AML-193 (cell line): ENCODE data around the gene PITPNM2.

Experiments
- DNase-seq, 2 experiments: peaks; one replicate each; lab custom pipeline; 2025; lab: John Stamatoyannopoulos, UW

PITPNM2 gene

DNA sequence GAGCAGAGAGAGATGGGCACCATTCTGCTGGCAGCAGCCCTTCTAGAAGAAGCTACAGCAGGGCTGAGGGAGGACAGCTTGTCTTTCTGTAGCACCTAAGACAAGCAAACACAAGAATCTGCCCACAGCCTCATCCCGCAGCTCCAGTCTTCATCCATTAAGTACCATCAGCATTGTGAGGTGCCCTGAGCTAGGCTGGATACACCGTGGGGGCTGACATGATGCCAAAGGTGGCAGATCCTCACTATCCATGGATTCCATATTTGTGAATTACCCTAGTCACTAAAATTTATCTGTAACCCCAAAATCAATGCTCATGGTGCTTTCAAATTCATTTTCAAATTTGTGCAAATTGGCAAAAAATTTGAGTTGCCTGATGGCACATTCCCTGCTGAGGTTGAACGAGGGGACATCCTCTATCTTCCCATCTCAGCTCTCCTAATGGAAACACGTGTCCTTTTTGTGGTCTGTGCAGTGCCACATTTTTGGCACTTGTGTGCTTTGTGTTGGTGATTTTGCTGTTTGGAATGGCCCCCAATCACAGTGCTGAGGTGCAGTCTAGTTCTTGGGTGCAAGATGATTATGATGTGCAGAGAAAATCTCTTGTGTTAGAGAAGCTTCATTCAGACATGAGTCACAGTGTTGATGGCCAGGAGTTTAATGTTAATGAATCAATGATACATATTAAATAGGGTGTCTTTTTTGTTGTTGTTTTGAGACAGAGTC lies 7.0 kb downstream of the PITPNM2 start:
- no peak for DNase-seq

DNA sequence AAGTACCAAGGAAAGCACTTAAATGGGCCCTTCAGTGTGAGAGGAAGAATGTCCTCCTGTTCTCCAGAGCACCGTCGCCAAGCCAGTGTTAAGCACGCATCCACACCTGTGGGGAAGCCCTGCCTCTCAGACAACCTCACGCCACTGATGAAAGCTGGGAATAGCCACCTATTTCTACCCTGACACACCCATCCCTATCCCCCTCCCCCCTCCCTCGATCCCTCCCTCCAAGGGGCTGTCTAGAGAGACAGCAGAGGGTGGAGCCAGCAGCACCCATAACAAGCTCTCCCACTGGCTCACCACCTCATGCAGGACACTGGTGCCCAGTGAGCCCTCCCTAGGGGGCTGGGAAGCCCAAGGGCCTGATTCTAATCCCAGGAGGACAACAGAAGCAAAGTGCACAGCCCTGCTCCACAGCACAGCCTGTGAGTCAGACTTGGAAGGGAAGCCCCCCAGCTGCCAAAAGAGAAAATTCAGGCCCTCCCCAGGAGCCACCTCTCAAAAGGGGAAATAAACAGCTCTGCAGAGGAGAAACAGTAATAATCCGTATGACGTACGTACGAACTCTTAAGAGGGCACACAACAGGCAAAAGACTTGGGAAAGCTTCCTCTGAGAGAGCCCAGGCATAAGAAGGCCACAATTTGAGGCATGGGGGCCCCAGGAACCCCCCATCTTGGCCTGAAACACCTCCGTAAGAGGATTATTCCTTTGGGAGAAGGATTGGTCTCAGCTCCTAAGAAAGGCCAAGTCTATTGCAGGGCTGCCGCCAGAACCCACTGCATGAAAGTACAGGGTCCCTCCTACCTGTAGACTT lies 7.8 kb downstream of the PITPNM2 start:
- DNase-seq, result no peak

DNA sequence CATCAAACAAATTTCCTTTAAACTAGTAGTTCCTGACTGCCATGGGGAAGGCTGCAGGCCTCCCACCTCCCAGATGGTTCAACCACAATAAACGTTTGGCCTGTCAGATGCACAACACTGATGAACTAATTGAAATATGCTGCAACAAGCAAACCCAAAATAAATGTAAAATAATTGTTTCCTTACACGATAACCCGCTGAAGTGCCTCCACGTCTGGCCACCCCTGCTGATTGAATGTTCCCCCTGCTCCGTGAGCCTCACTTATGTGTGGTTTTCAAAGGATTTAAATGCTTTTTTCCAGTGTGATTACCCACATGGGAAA lies 8.4 kb downstream of the PITPNM2 start:
- DNase-seq, result no peak

DNA sequence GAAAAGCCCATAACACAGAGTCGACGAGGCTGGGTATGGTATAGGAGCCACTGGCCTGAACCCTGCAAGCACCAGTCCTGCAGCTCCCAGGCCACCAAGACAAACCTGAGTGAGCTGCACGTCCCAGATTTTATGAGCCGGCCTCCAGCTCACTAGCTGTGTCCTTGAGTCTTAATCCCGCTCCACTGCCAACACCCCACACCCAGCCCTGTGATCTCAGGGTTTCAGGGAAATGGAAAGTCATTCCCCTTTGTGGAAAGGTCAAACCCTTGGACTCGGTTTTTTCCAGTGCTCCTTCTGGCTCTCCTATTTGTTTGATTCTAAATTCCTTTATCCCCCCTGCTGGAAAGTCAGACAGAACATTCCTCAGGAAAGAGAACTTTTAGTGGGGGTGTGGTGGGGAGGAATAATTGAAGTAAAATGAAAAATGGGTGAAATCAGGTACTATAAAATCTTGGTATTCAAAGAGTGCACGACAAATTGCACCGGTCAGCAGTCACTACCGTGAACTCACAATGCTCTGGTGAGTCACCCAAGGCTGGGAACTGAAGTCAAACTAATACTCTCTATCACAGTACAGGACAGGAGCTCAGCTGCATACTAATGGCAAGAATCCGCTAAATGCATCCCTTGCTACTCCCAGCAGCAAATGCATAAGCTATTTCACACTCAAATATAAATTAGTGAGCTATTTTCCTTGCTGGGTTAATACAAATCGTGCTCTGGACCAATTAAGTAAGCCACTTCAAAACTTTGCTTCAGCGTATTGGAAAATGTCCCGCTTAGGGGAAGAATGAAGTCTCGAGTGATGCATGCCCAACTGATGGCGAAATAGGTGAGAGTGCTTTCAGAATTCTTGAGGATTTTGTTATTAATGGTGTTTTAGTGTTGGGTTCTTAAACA lies 9.0 kb downstream of the PITPNM2 start:
- no peak for DNase-seq

DNA sequence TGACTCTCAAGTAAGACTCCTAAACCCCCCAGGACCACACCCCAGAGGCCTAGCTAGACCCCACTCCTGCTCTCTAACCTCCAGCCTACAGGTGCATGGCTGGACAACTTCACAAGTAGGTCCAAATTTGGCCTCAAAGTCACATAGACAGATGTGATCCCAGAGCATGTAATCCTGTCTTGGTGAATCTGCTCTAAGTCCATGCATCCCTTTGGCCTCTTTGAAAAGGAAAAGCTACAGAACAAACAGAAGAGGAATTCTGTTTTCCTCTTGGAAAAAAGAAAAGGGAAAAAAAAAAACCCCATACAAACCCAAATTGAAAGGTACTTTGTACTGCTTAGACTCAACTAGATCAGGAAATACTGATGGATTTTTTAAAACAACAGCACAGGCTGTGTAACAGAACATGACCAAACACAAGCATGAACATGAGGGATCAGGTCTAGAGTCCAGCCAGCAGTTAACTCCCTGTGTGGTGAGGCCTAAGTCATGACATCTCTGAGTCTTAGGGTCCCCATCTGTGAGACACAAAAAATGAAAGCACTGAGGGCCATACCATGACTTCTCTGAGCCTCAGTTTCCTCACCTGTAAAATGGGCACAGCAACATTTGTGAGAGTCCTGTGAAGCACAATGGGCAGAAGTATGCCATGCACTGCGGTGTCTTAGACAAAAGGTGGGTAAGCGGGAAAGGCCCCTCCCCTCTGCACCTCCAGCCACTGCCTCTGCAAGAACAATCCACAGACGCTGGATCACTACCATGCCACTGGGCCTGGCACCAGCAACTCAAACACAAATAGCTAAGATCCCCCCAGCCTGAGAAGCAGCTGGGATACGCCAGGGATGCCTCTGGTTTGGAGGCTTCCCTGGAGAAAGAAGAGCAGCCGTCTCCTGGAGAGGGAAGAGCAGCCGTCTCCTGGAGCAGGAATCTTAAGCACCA lies 9.9 kb downstream of the PITPNM2 start:
- no peak for DNase-seq

DNA sequence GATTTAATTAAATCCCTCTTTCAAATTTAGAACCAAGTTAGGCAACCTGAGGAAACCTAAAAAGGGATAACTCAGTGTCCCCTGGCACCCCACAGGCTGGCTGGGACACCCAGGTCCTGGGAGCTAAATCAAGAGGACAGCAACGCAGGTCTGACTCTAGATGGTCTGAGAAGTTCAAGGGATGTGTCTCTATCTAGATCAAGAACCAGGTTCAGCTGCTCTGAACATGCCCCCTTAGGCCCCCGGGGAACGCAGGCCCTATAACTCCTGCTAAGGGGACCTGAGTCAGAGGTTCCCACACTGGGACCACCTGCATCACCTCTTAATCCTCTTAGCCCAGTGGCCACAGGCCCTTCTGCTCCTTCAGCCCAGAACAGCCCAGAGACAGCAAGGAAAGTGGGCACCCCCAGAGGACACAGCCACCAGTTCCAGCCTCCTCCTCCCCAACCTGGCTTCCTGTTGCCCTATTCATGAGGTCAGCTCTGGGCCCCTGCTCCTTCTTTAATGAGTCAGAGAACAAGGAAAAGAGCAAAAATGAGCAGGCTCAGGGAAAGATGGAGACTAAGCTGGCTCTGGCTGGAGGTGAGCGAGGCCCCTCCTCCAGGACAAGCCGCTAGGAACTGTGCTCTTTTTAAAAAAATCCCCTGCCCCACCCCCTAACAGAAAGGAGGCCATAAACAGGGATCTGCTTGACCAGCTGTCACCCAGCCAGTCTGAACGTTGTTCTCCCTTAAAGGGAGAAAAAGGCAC lies 10.8 kb downstream of the PITPNM2 start:
- no peak for DNase-seq

DNA sequence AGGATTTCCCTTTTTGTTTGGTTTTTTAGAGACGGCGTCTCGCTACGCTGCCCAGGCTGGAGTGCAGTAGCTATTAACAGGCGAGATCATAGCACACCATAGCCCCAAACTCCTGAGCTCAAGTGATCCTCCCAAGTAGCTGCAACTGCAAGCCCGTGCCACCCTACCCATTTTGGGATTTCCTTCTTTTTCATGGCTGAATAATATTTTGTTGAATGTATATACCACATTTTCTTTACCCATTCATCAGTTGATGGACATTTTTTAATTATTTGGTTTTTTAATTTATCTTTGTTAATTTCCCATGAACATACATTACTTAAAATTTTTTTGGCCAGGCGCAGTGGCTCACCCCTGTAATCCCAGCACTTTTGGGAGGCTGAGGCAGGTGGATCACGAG lies 15.2 kb downstream of the PITPNM2 start:
- DNase-seq, result no peak

DNA sequence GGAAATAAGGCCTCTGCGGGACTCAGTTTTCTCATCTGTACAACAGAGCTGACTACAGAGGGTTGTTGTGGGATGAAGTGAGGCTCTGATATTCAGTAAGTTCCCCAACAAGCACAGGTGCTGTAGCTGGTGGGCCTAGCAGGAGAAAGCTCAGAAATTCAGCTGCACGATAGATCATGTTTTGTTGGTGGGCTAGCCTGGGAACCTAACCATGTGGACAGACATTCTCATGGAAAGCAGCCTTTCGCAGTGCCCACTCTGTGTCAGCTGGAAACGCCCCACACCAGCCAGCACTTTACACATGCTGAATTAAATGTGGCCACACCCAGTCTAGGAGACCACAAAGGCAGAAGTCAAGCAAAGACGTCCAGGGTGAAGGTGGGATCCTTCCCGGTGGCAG lies 16.1 kb downstream of the PITPNM2 start:
- no peak for DNase-seq

DNA sequence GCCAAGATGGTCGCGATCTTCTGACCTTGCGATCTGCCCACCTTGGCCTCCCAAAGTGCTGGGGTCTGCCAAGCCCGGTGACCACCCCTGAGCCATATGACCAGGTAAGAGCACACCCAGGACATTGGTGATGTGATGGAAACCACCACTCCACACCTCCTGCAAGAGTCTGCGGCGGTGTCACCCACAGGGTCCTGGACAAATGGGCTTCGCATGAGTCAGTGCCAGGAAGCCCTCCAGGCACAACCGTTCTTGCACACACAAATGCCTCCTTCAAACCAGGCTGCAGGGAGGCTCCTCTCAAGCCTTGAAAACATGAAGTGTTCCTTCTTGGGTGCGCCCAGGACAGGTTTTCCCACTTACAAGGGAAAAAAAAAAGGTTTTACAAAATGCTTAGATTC lies 16.6 kb downstream of the PITPNM2 start:
- DNase-seq, result no peak

DNA sequence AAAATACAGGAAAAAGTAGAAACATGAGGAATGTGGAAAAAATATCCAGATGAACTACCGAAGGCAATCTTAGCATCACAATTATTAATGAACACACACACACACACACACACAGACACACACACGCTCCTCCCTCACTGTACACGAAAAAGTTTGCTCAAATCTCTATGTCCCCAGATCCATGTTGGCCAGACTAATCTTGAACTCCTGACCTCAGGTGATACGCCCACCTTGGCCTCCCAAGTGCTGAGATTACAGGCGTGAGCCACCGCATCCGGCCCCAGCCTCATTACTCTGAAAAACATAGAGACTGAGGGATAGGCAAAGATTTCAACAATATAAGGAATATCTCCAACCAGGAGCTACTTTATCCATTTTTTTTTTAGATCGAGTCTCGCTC lies 17.2 kb downstream of the PITPNM2 start:
- no peak for DNase-seq

DNA sequence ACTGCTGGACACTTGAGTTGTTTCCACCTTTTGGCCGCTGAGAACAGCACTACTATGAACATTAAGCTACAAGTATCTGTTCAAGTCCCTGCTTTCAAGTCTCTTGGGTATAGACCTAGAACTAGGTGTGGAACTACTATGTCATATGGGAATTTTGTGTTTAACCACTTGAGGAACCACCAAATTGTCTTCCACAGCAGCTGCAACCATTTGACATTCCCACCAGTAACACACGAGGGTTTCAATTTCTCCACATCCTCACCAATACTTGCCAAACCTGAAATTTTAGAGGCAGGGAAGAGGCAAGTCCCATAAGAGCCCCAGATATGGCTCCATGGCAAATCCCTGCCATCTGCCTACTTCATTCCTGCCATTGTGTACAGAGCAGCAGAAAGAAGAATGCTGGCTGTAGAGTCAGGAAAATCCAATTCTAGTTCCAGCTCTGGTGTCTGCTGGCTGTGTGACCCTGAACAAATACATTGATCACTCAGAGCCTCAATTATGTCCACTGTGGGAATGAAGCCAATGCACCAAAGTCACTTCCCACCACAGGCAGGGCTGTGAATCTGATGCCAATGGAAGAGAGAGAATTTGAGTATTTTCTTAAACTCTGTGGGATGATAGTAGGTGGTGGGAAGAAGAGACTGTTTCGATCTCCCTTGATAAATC lies 17.8 kb downstream of the PITPNM2 start:
- no peak for DNase-seq

DNA sequence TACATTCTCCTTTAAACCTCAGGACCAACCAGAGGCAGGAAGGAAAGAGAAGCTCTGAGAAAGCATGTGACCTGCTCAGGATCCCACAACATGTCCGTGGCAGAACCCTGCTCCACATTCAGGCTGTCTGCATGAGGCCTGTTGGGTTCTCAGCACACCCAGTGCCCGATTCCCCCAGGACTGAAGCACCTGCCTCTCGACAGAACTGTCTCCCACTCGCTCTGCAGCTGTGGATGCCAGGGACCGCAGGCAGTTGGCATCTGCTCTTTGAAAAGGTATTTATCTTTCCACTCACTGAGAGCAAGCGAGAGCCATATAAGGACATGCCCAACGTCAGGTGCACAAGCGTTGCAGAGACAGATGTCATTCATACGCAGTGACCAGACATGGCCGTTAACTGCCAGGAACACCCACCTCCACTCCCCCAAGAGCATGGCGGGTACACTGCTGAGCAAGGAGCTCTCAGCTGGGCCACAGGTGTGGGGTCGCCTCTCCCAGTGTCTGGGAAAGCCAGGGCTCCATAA lies 18.9 kb downstream of the PITPNM2 start:
- DNase-seq, result no peak

DNA sequence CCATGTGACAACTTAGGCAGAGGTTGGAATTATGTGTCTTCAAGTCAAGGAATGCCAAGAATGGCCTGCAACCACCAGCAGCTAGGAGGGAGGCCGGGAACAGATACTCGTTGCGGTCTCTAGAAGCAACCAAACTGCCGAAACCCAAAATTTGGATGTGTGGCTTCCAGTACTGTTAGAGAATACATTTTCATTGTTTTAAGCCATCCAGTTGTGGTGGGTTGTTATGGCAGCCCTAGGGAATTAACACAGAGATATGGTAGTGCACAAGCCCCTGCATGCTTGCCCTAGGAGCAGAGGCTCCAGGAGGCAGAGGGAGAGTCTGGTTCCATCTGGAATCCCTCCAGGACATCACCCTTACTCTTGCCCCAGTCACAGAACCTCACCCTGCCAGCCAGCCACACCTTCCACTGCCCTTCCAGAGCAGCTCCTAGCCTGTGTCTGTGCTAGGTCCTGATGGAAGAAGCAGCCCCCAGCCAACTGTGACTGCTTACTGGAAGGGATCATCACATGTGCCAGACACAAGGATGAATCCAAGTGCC lies 19.5 kb downstream of the PITPNM2 start:
- no peak for DNase-seq

DNA sequence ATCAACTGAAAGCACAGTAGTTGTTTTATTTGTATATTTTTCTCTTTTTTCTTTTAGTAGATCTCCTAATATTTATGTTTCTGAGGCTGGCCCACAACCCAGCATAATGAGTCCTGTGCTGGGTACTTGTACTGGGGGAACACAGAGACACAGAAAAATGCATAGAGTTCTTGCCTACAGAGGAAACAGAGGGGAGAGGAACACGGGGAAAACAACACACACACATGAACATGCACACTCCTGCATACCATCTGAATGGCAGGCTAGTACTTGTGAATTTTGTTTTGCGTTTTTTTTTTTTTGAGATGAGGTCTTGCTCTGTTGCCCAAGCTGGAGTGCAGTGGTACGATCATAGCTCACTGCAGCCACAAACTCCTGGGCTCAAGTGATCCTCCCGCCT lies 21.3 kb downstream of the PITPNM2 start:
- DNase-seq, result no peak

DNA sequence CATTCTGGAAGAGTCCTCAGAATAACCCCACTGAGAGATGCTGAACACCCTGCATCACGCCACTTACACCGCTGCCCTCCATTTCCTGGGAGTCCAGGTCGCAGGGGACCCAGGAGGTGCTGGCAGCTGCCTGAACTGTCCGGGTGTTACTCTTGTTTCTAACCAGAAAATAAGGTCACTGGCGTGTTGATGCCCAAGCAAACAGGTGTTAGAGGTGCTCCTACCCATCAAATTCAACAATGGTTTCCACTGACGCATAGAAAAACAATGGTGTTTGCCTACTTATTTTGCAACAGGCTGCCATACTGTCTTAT lies 23.8 kb downstream of the PITPNM2 start:
- DNase-seq, result no peak

DNA sequence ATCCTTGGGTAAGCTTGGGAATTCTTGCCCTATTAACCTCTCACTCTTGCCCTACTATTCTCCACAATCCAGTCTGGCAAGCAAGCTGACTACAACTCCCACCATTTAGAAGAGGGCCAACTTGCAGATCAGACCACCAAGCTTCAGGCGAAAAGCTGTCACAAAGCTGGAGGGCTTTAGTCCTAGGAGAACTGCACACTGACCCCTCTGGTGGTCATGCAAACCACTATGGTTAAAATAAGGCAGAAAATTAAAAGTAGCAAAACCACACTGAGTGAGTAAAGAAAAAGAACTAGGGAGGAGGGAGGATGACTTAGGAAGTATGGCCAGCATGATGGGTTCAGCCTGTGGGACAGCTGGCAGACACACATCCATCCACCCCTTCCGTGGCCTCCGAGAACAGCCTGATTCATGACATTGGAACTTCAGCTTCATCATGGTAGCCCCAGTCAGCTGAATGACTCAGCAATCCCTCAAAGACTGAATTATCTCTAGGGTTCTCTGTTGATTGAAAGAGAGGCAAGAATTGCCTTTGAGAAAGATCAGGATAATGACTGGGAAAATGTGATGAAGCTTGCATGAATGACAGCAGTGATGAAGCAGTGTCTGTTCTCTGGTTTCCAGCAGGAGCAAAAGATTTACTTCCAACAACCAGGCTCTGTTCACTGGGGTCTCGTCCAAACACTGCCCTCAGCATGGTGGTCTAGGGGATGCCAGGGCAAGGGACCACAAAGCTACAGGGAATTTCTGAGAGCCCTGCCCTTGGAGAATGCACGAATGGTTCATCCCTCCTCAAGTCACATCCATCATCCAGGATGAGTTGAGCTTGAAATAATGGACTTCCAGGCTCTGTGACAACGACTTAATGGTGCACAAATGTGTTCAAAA lies 24.4 kb downstream of the PITPNM2 start:
- no peak for DNase-seq

DNA sequence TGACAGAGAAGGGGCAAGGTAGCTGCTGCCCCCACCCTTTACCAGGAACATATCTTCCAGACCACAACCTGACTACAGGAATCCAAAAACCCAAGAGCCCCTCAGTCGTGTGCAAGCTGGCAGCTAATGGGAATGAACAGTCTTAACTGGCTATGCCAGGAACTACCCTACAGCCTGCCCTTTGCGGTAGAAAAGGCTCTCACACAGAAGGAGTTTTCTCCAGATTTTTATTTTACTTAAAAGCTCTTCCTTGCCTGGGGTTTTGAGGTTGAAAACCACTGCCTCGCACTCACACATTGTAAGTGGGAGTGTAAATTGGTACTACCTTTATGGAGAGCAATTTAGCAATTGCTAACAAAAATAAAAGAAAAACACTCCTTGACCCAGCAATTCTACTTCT lies 28.3 kb downstream of the PITPNM2 start:
- DNase-seq, result no peak

DNA sequence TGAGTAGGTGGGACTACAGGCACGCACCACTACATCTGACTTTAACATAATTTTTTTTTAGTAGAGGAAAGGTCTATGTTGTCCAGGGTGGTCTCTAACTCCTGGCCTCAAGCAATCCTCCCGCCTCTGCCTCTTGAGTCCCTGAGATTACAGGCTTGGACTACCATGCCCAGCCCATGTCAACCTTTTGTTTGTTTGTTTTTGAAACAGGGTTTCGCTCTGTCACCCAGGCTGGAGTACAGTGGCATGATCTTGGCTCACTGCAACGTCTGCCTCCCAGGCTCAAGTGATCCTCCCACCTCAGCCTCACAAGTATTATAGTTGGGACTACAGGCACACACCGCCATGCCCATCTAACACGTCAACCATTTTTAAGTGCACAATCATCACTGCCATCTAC lies 29.2 kb downstream of the PITPNM2 start:
- no peak for DNase-seq
